Esophagus squamous epithelium (tissue), 4 donors: ENCODE results near the gene HOXB4.

Source experiments
- CTCF ChIP-seq, 6 experiments: fragments of 450-650 bp in 4 of 6; fragments of 200-600 bp in 2 of 6; sonication (generic) in 2 of 6; IDR thresholded peaks; one replicate each; pipeline ENCODE4 v1.5.1; 2016 to 2019; ENCODE audit warnings: antibody characterized with exemption in 6 of 6, mild to moderate bottlenecking in 4 of 6, moderate library complexity in 4 of 6
- POLR2A ChIP-seq, 4 donors: fragments of 450-650 bp; IDR thresholded peaks; one replicate each; pipeline ENCODE4 v1.6.1; 2017; ENCODE audit warnings: antibody characterized with exemption in 4 of 4, mild to moderate bottlenecking in 4 of 4, moderate library complexity in 3 of 4

GRCh38 chr17:48556229-48556575, 21.9 kb downstream of the HOXB4 start:
- TF ChIP-seq CTCF (IDR thresholded peaks at IDR 0.05) = no peak
- no peak for TF ChIP-seq POLR2A (IDR thresholded peaks at IDR 0.05)
